ENCODE data around the gene TMED7.

Gene TMED7

DNA sequence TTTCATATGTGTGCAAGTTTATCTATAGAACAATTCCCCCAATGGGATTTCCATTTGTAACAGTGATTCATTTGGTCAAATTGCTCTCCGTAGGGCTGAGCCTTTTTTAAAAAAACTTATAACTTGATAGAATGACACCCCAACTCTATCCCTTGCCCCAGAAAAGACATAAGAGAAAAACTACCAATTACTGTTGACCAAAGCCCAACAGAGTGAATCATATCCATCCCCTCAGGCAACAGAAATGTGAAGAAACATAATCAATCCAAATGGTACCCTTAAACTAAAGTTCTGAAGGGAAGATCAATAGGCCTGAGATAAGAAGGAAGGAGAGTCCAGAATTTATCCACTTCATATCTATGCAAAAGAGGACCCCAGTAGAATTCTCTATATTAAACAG is 41.3 kb downstream of the TMED7 start:
- H3K36me3 ChIP-seq (ENCODE audit: insufficient read depth, low read length) = no peaks in the 10 kb centered on the region
- H3K79me2 ChIP-seq (ENCODE audit: insufficient read depth, low read length) = no peaks in the 10 kb centered on the region
- no peaks in the 10 kb centered on the region for H3K9me3 ChIP-seq (ENCODE audit: low read length)
- H3K27me3 ChIP-seq (ENCODE audit: insufficient read depth, low read length) = no peaks in the 10 kb centered on the region
- no peak overlapping the region for H3K4me3 ChIP-seq (ENCODE audit: low read depth, low read length, poor library complexity, severe bottlenecking)
- no peak overlapping the region for H3K9ac ChIP-seq (ENCODE audit: low read length)
- H3F3A ChIP-seq (ENCODE audit: insufficient read depth, low read length) = no peaks in the 10 kb centered on the region
- H4K20me1 ChIP-seq (ENCODE audit: insufficient read depth, low read length) = no peaks in the 10 kb centered on the region
- H3K9me2 ChIP-seq (ENCODE audit: low read depth, low read length) = no peaks in the 10 kb centered on the region
- no peak overlapping the region for H3K4me2 ChIP-seq (ENCODE audit: low read length)
- no peak overlapping the region for H3K27ac ChIP-seq (ENCODE audit: low read depth, low read length, poor library complexity, severe bottlenecking)
- no peak overlapping the region for H2AFZ ChIP-seq (ENCODE audit: low read length)
- H3K4me1 ChIP-seq (ENCODE audit: insufficient read depth, low read length, severe bottlenecking) = no peaks in the 10 kb centered on the region
- TF ChIP-seq EZH2 (IDR thresholded peaks at IDR 0.05; ENCODE audit: borderline replicate concordance, low read length) (no peak), CTCF (IDR thresholded peaks at IDR 0.05; ENCODE audit: low read length) (no peak)

DNA sequence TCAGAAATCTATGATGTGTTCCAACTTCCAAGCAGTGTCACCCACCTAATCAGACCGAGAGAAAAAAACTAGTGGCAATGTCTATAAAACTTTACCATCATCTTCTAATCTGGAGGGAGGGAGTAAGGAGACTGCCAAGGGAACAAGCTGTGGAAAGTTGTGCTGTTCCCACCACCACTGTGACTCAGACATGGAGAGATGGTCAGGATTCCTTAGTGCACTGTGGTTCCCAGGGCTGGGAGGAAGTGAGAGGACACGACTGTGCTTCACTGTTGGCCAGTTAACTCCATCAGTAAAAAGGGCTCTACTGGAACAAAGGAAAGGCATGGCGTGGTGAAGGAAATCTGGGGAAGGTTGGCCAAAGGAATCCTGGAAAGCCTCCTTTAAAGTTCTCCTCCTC is 42.4 kb downstream of the TMED7 start:
- Histone ChIP-seq H3K9me2 (ENCODE audit: low read depth, low read length) (no peaks in the 10 kb centered on the region), H3K4me2 (ENCODE audit: low read length) (no peak overlapping the region), H3K79me2 (ENCODE audit: insufficient read depth, low read length) (no peaks in the 10 kb centered on the region), H3K4me3 (ENCODE audit: low read depth, low read length, poor library complexity, severe bottlenecking) (no peak overlapping the region), H4K20me1 (ENCODE audit: insufficient read depth, low read length) (no peaks in the 10 kb centered on the region), H3K36me3 (ENCODE audit: insufficient read depth, low read length) (no peaks in the 10 kb centered on the region), H3K27ac (ENCODE audit: low read depth, low read length, poor library complexity, severe bottlenecking) (no peak overlapping the region), H3K9ac (ENCODE audit: low read length) (no peak overlapping the region), H3K27me3 (ENCODE audit: insufficient read depth, low read length) (no peaks in the 10 kb centered on the region), H3K9me3 (ENCODE audit: low read length) (no peaks in the 10 kb centered on the region), H2AFZ (ENCODE audit: low read length) (no peak overlapping the region), H3K4me1 (ENCODE audit: insufficient read depth, low read length, severe bottlenecking) (no peaks in the 10 kb centered on the region), H3F3A (ENCODE audit: insufficient read depth, low read length) (no peaks in the 10 kb centered on the region)
- TF ChIP-seq EZH2 (IDR thresholded peaks at IDR 0.05; ENCODE audit: borderline replicate concordance, low read length) (no peak), CTCF (IDR thresholded peaks at IDR 0.05; ENCODE audit: low read length) (no peak)

GRCh38 chr5:115580941-115581340 is 44.9 kb downstream of the TMED7 start:
- H3K27ac ChIP-seq (ENCODE audit: low read depth, low read length, poor library complexity, severe bottlenecking) = no peak overlapping the region
- no peaks in the 10 kb centered on the region for H3K4me1 ChIP-seq (ENCODE audit: insufficient read depth, low read length, severe bottlenecking)
- H3K9me3 ChIP-seq (ENCODE audit: low read length) = no peaks in the 10 kb centered on the region
- no peak overlapping the region for H3K9ac ChIP-seq (ENCODE audit: low read length)
- no peak overlapping the region for H2AFZ ChIP-seq (ENCODE audit: low read length)
- no peak overlapping the region for H3K4me3 ChIP-seq (ENCODE audit: low read depth, low read length, poor library complexity, severe bottlenecking)
- H3K79me2 ChIP-seq (ENCODE audit: insufficient read depth, low read length) = no peaks in the 10 kb centered on the region
- no peak for TF ChIP-seq CTCF (IDR thresholded peaks at IDR 0.05; ENCODE audit: low read length)
- no peak for TF ChIP-seq EZH2 (IDR thresholded peaks at IDR 0.05; ENCODE audit: borderline replicate concordance, low read length)
- no peaks in the 10 kb centered on the region for H3K36me3 ChIP-seq (ENCODE audit: insufficient read depth, low read length)
- H3F3A ChIP-seq (ENCODE audit: insufficient read depth, low read length) = no peaks in the 10 kb centered on the region
- H3K4me2 ChIP-seq (ENCODE audit: low read length) = no peak overlapping the region
- H3K9me2 ChIP-seq (ENCODE audit: low read depth, low read length) = no peaks in the 10 kb centered on the region
- no peaks in the 10 kb centered on the region for H3K27me3 ChIP-seq (ENCODE audit: insufficient read depth, low read length)
- H4K20me1 ChIP-seq (ENCODE audit: insufficient read depth, low read length) = no peaks in the 10 kb centered on the region
